ENCODE measurements around the gene OR2AE1. TPM values are rescaled to one million over a fixed set of nuclear protein-coding genes. Genes with fewer than 3 reads are reported as not detected.

The OR2AE1 gene
- total RNA-seq, 1 experiment from 2014 or later, result not detected

DNA sequence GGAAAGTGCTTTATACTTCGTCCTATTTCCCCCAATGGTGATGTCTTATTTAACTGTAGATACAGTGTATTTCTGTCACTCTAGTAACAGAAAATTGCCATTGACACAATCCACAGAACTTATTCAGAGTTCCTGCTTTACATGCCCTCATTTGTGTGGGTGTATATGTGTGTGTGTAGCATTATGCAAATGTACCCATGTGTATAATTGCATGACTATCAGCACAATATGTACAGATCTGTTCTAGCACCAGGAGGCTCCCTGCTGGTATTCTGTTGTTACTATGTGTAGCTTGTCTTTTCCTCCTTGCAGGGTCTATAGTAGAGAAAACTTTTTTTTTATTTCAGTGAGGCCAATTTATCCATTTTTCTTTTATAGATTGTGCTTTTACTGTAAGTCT, 32.5 kb downstream of the OR2AE1 start:
- Histone ChIP-seq H4K20me1 (ENCODE audit: insufficient read depth) (peaks cover 3% of the 10 kb centered on the region; the same call in 1 of the 2 replicates), H3K79me2 (ENCODE audit: low read depth) (no peaks in the 10 kb centered on the region), H3K9me2 (ENCODE audit: insufficient read depth) (no peaks in the 10 kb centered on the region), H3K4me2 (no peak overlapping the region), H3K27ac (no peak overlapping the region), H2AFZ (no peak overlapping the region), H3K4me1 (replicated peaks; ENCODE audit: insufficient read depth) (no peaks in the 10 kb centered on the region), H3K4me3 (no peak overlapping the region), H3F3A (ENCODE audit: insufficient read depth, low read depth) (no peaks in the 10 kb centered on the region), H3K36me3 (ENCODE audit: low read depth) (no peaks in the 10 kb centered on the region), H3K27me3 (ENCODE audit: insufficient read depth, low read depth) (no peaks in the 10 kb centered on the region), H3K9me3 (ENCODE audit: insufficient read depth, low read depth) (no peaks in the 10 kb centered on the region; the same call in 1 of the 2 replicates)
- no peak for DNase-seq
- no peak for TF ChIP-seq EZH2 (IDR thresholded peaks at IDR 0.05; ENCODE audit: low read depth)
- TF ChIP-seq, protein P1, sequence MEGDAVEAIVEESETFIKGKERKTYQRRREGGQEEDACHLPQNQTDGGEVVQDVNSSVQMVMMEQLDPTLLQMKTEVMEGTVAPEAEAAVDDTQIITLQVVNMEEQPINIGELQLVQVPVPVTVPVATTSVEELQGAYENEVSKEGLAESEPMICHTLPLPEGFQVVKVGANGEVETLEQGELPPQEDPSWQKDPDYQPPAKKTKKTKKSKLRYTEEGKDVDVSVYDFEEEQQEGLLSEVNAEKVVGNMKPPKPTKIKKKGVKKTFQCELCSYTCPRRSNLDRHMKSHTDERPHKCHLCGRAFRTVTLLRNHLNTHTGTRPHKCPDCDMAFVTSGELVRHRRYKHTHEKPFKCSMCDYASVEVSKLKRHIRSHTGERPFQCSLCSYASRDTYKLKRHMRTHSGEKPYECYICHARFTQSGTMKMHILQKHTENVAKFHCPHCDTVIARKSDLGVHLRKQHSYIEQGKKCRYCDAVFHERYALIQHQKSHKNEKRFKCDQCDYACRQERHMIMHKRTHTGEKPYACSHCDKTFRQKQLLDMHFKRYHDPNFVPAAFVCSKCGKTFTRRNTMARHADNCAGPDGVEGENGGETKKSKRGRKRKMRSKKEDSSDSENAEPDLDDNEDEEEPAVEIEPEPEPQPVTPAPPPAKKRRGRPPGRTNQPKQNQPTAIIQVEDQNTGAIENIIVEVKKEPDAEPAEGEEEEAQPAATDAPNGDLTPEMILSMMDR (conservative IDR thresholded peaks at IDR 0.05), result no peak
- ChIA-PET POLR2A (ENCODE audit: unreplicated experiment) (no interaction called here), CTCF (no interaction called here)
- no TSS peak for BruUV-seq (replicated peaks)
- intact Hi-C loops (cut with micrococcal nuclease; ENCODE audit: unreplicated experiment), result no loop called here

DNA sequence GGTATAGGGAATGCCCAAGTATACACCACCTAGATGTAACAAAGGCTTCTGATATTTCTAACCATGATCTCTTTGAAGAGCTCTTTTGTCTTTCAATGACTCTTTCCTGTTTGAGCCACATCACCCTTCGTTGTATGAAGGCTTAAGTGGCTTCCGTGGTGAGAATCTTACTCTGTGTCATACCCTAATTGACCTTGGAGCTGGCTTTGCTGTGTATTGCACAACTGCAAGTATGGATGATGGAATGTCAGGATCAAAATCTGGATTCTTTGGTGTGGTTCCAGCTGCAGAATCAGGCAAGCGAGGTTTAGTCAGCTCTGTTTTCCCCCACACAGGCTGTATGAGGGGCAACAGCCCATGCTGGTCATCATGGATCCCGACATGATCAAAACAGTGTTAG, 33.0 kb downstream of the OR2AE1 start:
- Histone ChIP-seq H3K36me3 (ENCODE audit: low read depth) (no peaks in the 10 kb centered on the region), H3K9me2 (ENCODE audit: insufficient read depth) (no peaks in the 10 kb centered on the region), H3K27me3 (ENCODE audit: insufficient read depth, low read depth) (no peaks in the 10 kb centered on the region), H3K79me2 (ENCODE audit: low read depth) (no peaks in the 10 kb centered on the region), H3K9me3 (ENCODE audit: insufficient read depth, low read depth) (no peaks in the 10 kb centered on the region; the same call in 1 of the 2 replicates), H3K4me2 (no peak overlapping the region), H4K20me1 (ENCODE audit: insufficient read depth) (peaks cover 3% of the 10 kb centered on the region; the same call in 1 of the 2 replicates), H3K4me3 (no peak overlapping the region), H3F3A (ENCODE audit: insufficient read depth, low read depth) (no peaks in the 10 kb centered on the region), H2AFZ (no peak overlapping the region), H3K27ac (no peak overlapping the region), H3K4me1 (replicated peaks; ENCODE audit: insufficient read depth) (no peaks in the 10 kb centered on the region)
- BruUV-seq (replicated peaks), result no TSS peak
- intact Hi-C loops (cut with micrococcal nuclease; ENCODE audit: unreplicated experiment), result no loop called here
- CTCF ChIA-PET, result no interaction called here
- no peak for DNase-seq
- POLR2A ChIA-PET (ENCODE audit: unreplicated experiment), result no interaction called here
- TF ChIP-seq, protein P1 (conservative IDR thresholded peaks at IDR 0.05), result no peak
- TF ChIP-seq EZH2 (IDR thresholded peaks at IDR 0.05; ENCODE audit: low read depth), result no peak

DNA sequence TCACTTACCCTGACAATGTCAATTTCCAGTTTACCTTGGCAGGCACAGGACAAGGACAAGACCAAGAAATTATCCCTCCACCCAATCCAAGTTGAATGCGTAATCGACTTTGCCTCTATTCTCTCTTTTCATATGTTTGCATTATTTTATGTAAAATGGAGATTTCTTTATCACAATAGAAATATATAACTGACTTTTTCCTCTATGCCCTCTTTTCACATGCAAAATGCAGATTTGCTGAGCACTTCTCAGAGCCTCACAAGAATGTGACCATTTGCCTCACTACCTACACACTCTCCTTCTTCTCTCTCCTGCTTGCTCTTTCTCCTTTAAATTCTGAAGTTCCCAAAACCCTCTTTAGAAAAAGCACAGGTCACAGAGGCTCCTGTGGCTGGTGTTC, 33.9 kb downstream of the OR2AE1 start:
- Histone ChIP-seq H3K9me2 (ENCODE audit: insufficient read depth) (no peaks in the 10 kb centered on the region), H3K4me3 (no peak overlapping the region), H2AFZ (no peak overlapping the region), H3K36me3 (ENCODE audit: low read depth) (no peaks in the 10 kb centered on the region), H3K79me2 (ENCODE audit: low read depth) (no peaks in the 10 kb centered on the region), H3F3A (ENCODE audit: insufficient read depth, low read depth) (no peaks in the 10 kb centered on the region), H3K27me3 (ENCODE audit: insufficient read depth, low read depth) (no peaks in the 10 kb centered on the region), H3K4me1 (replicated peaks; ENCODE audit: insufficient read depth) (peaks cover under 1% of the 10 kb centered on the region; the same call in 1 of the 2 replicates), H3K4me2 (no peak overlapping the region), H3K27ac (no peak overlapping the region), H3K9me3 (ENCODE audit: insufficient read depth, low read depth) (no peaks in the 10 kb centered on the region; the same call in 1 of the 2 replicates), H4K20me1 (ENCODE audit: insufficient read depth) (peaks cover 3% of the 10 kb centered on the region; the same call in 1 of the 2 replicates)
- no peak for TF ChIP-seq EZH2 (IDR thresholded peaks at IDR 0.05; ENCODE audit: low read depth)
- TF ChIP-seq, protein P1 (conservative IDR thresholded peaks at IDR 0.05), result no peak
- no TSS peak for BruUV-seq (replicated peaks)
- ChIA-PET POLR2A (ENCODE audit: unreplicated experiment) (no interaction called here), CTCF (no interaction called here)
- intact Hi-C loops (cut with micrococcal nuclease; ENCODE audit: unreplicated experiment), result no loop called here
- DNase-seq, result no peak

Data from PC-9 (cell line).